Fibroblast of lung (primary cell): ENCODE measurements around the gene PRR16.

Experiments
- CTCF ChIP-seq, 2 donors: IDR thresholded peaks in 1 of 2; conservative IDR thresholded peaks in 1 of 2; 1 replicate in 1 of 2; 2 replicates in 1 of 2; pipeline ENCODE4 v1.5.1; 2011 to 2012; ENCODE audit warnings: low read length in 2 of 2, control low read depth in 1 of 2, inconsistent platforms in 1 of 2, low read depth in 1 of 2, mild to moderate bottlenecking in 1 of 2
- EZH2 ChIP-seq: IDR thresholded peaks from 2 replicates; pipeline ENCODE4 v1.5.1; 2012; ENCODE audit warnings: low read length, control low read depth, mild to moderate bottlenecking; ENCODE audit errors: missing control alignments

DNA sequence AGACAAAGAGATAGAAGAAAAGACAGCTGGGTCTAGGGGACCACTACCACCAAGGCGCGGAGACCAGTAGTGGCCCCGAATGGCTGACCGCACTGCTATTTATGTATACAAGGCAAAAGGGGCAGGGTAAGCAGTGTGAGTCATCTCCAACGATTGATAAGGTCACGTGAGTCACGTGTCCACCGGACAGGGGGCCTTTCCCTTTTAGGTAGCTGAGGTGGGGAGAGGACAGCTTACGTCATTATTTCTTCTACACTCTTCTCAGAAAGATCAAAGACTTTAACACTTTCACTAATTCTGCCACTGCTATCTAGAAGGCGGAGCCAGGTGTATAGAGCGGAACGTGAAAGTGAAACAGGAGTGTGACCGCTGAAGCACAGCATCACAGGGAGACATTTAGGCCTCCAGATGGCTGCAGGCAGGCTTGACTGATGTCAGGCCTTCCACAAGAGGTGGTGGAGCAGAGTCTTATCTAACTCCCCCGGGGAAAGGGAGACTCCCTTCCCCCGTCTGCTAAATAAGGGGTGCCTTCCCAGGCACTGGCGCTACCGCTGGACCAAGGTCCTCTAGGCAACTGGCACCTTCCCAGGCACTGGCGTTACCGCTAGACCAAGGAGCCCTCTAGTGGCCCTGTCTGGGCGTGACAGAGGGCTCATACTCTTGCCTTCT lies 6.1 kb upstream of the PRR16 start:
- TF ChIP-seq CTCF (conservative IDR thresholded peaks at IDR 0.05 in 1 of 2, IDR thresholded peaks at IDR 0.05 in 1 of 2; ENCODE audit: low read depth in 1 of 2, low read length in 2 of 2) (peak; percentile 58 to 63), EZH2 (no peak)
